Keratinocyte (primary cell): Measurements from ENCODE around the gene APBB3. TPM values are rescaled to one million over a fixed set of nuclear protein-coding genes. Genes with fewer than 3 reads are reported as not detected.

ENCODE experiments used
- DNase-seq: peaks from one replicate; pipeline ENCODE4 v3.0.0-alpha.2; 2011; ENCODE audit warnings: low read depth, missing footprints, low spot score
- FAIRE-seq: peaks from 2 replicates; lab custom pipeline; 2011; peaks lifted over from hg19 to GRCh38; lab: Jason Lieb, UNC
- H2AFZ ChIP-seq: 2 replicates; pipeline ENCODE4 v1.6.0; 2012; ENCODE audit warnings: low read length, control low read depth, inconsistent platforms; ENCODE audit not compliant: control insufficient read depth
- H3K27ac ChIP-seq: 2 replicates; pipeline ENCODE4 v1.5.1; 2011; ENCODE audit warnings: low read length; ENCODE audit not compliant: control insufficient read depth, insufficient read depth
- H3K27me3 ChIP-seq: 3 replicates; pipeline ENCODE4 v1.6.0; 2011; ENCODE audit warnings: low read length; ENCODE audit not compliant: control insufficient read depth, insufficient read depth; ENCODE audit errors: extremely low read depth
- H3K36me3 ChIP-seq, 2 experiments: 2 replicates in 1 of 2; 3 replicates in 1 of 2; pipeline ENCODE4 v1.5.1; 2011; ENCODE audit warnings: low read length in 2 of 2, mild to moderate bottlenecking in 1 of 2; ENCODE audit not compliant: control insufficient read depth in 2 of 2, insufficient read depth in 2 of 2; ENCODE audit errors: extremely low read depth in 1 of 2
- H3K4me1 ChIP-seq: 3 replicates; pipeline ENCODE4 v1.5.1; 2011; ENCODE audit warnings: low read length; ENCODE audit not compliant: control insufficient read depth, insufficient read depth; ENCODE audit errors: extremely low read depth
- H3K4me2 ChIP-seq: 3 replicates; pipeline ENCODE4 v1.6.0; 2011; ENCODE audit warnings: low read depth, low read length; ENCODE audit not compliant: control insufficient read depth, insufficient read depth; ENCODE audit errors: extremely low read depth
- H3K4me3 ChIP-seq, 3 experiments: fragments of 200-600 bp in 1 of 3; sonication (generic) in 1 of 3; 2 replicates in 2 of 3; 3 replicates in 1 of 3; pipeline ENCODE4 v1.5.1; 2011 to 2016; ENCODE audit warnings: low read length in 3 of 3, mild to moderate bottlenecking in 3 of 3, control low read depth in 2 of 3, inconsistent platforms in 1 of 3, low read depth in 1 of 3, mixed read lengths in 1 of 3, mixed run types in 1 of 3, moderate library complexity in 1 of 3; ENCODE audit not compliant: control insufficient read depth in 2 of 3, insufficient read depth in 2 of 3; ENCODE audit errors: extremely low read depth in 1 of 3
- H3K79me2 ChIP-seq: 2 replicates; pipeline ENCODE4 v1.6.0; 2012; ENCODE audit warnings: low read length; ENCODE audit not compliant: control insufficient read depth, insufficient read depth
- H3K9ac ChIP-seq: 3 replicates; pipeline ENCODE4 v1.6.0; 2011; ENCODE audit warnings: low read length; ENCODE audit not compliant: control insufficient read depth, insufficient read depth; ENCODE audit errors: extremely low read depth
- H3K9me1 ChIP-seq: 3 replicates; pipeline ENCODE4 v1.6.0; 2011; ENCODE audit warnings: low read length; ENCODE audit not compliant: control insufficient read depth, insufficient read depth; ENCODE audit errors: extremely low read depth
- H3K9me3 ChIP-seq: 2 replicates; pipeline ENCODE4 v1.5.1; 2012; ENCODE audit warnings: low read depth, low read length; ENCODE audit not compliant: control insufficient read depth
- H4K20me1 ChIP-seq: 3 replicates; pipeline ENCODE4 v1.6.0; 2011; ENCODE audit warnings: low read length; ENCODE audit not compliant: control insufficient read depth, insufficient read depth; ENCODE audit errors: extremely low read depth
- CTCF ChIP-seq, 3 experiments: IDR thresholded peaks in 1 of 3; conservative IDR thresholded peaks in 1 of 3; optimal IDR thresholded peaks in 1 of 3; 2 replicates in 2 of 3; 3 replicates in 1 of 3; pipeline versions ENCODE3 to v1.5.1; 2011; ENCODE audit warnings: low read length in 3 of 3, mild to moderate bottlenecking in 3 of 3, moderate library complexity in 2 of 3, control low read depth in 1 of 3, inconsistent platforms in 1 of 3; ENCODE audit not compliant: insufficient read depth in 2 of 3; ENCODE audit errors: extremely low read depth in 1 of 3
- EZH2 ChIP-seq: IDR thresholded peaks from one replicate; pipeline ENCODE4 v1.6.1; 2012; ENCODE audit warnings: inconsistent platforms, mild to moderate bottlenecking, low read length, moderate library complexity
- dilution Hi-C: fragments of 300-500 bp; cut with MboI; formaldehyde crosslinking; loops from one replicate; pipeline ENCODE4 v1.7.0; 2020; ENCODE audit warnings: low sequenced_read_pairs; ENCODE audit not compliant: extremely low pct_ligation_motif_present
- polyA plus RNA-seq, 5 experiments: library from polyadenylated mRNA; depleted of rRNA in 3 of 5; stranded (reverse) in 3 of 5; stranded (forward) in 1 of 5; unstranded in 1 of 5; fragments of >200 nt; gene quantifications; 1 replicate in 1 of 5; 2 replicates in 3 of 5; 3 replicates in 1 of 5; pipeline versions ENCODE4 v1.2.1 to v1.2.3, GENCODE V29; 2011 to 2012; ENCODE audit warnings: missing spikeins in 2 of 5, low read depth in 1 of 5, low replicate concordance in 1 of 5

APBB3 gene
- polyA plus RNA-seq, 1 donor (not counting 4 experiments of a cell fraction or from before 2014, with no cell fraction given): 7.1 TPM

GRCh38 chr5:140546851-140547507 is 17.4 kb downstream of the APBB3 start:
- Histone ChIP-seq H3K27ac (peak overlapping the region; percentile 42), H3K4me1 (peaks cover 14% of the 10 kb centered on the region), H2AFZ (no peak overlapping the region), H3K79me2 (peaks cover 3% of the 10 kb centered on the region), H3K9ac (peak overlapping the region; percentile 59), H3K4me2 (peak overlapping the region; percentile 57), H4K20me1 (no peaks in the 10 kb centered on the region), H3K9me1 (no peaks in the 10 kb centered on the region), H3K4me3 (peak overlapping the region in 1 of 3 experiments; percentile 58), H3K36me3 (peaks cover 23 to 26% of the 10 kb centered on the region in 2 experiments), H3K9me3 (no peaks in the 10 kb centered on the region), H3K27me3 (no peaks in the 10 kb centered on the region)
- FAIRE-seq: no peak
- dilution Hi-C loops: no loop called here
- no peak for DNase-seq
- TF ChIP-seq EZH2 (no peak), CTCF (optimal IDR thresholded peaks at IDR 0.05 in 1 of 3, IDR thresholded peaks at IDR 0.05 in 1 of 3, conservative IDR thresholded peaks at IDR 0.05 in 1 of 3; ENCODE audit: extremely low read depth in 1 of 3, insufficient read depth in 2 of 3, low read length in 3 of 3) (no peak)

GRCh38 chr5:140545606-140546005 is 18.8 kb downstream of the APBB3 start:
- no peak overlapping the region for H3K4me2 ChIP-seq
- no peak for FAIRE-seq
- no peaks in the 10 kb centered on the region for H3K79me2 ChIP-seq
- no peak for DNase-seq
- H3K9ac ChIP-seq: no peak overlapping the region
- H3K9me3 ChIP-seq: no peaks in the 10 kb centered on the region
- H3K27me3 ChIP-seq: no peaks in the 10 kb centered on the region
- TF ChIP-seq CTCF (optimal IDR thresholded peaks at IDR 0.05 in 1 of 3, IDR thresholded peaks at IDR 0.05 in 1 of 3, conservative IDR thresholded peaks at IDR 0.05 in 1 of 3; ENCODE audit: extremely low read depth in 1 of 3, insufficient read depth in 2 of 3, low read length in 3 of 3): no peak
- TF ChIP-seq EZH2: no peak
- H3K36me3 ChIP-seq: peaks cover 18% of the 10 kb centered on the region in 2 experiments
- H3K27ac ChIP-seq: no peak overlapping the region
- dilution Hi-C loops: no loop called here
- peaks cover 14% of the 10 kb centered on the region for H3K4me1 ChIP-seq
- H4K20me1 ChIP-seq: no peaks in the 10 kb centered on the region
- no peaks in the 10 kb centered on the region for H3K9me1 ChIP-seq
- H2AFZ ChIP-seq: no peak overlapping the region
- no peak overlapping the region for H3K4me3 ChIP-seq
